ENCODE results near the gene AGXT. TPM values are rescaled to one million over a fixed set of nuclear protein-coding genes. Genes with fewer than 3 reads are reported as not detected.

The AGXT gene
- not detected in 2 replicates for total RNA-seq

GRCh38 chr2:240868286-240869108, at the start of gene AGXT:
TSS of gene AGXT (plus strand) at chr2:240868824. CDS start at chr2:240868866, 42 bp downstream.

GRCh38 chr2:240819858-240820606, 48.6 kb upstream of the AGXT start, which contains the start of gene KIF1A:
TSS of gene KIF1A (minus strand) at chr2:240820219. CDS start at chr2:240797752, 22,467 bp downstream.

GRCh38 chr2:240895656-240896388, 27.2 kb downstream of the AGXT start, which contains the start of gene MAB21L4:
TSS of gene MAB21L4 (minus strand) at chr2:240896156. CDS start at chr2:240895997, 159 bp downstream.

GRCh38 chr2:240906141-240906910, 37.7 kb downstream of the AGXT start, which contains the start of gene CROCC2:
TSS of gene CROCC2 (plus strand) at chr2:240906336. CDS start at chr2:240906514, 178 bp downstream.

Other genes with a start within 250 kb of the AGXT start
- gene GPR35, start 243.3 kb upstream of the AGXT start, total RNA-seq: 0.13 and 0.14 TPM in 2 replicates
- gene AQP12B, start 185.9 kb upstream of the AGXT start, total RNA-seq: not detected in 2 replicates
- gene AQP12A, start 177.0 kb upstream of the AGXT start, total RNA-seq: not detected in 2 replicates
- gene KIF1A, start 48.6 kb upstream of the AGXT start, total RNA-seq: not detected in 2 replicates
- gene MAB21L4, start 27.3 kb downstream of the AGXT start, total RNA-seq: under 0.01 TPM in 1 of 2 replicates, not detected in the other
- gene CROCC2, start 37.5 kb downstream of the AGXT start, total RNA-seq: not detected in 2 replicates
- gene SNED1, start 129.8 kb downstream of the AGXT start, total RNA-seq: 23.1 and 26.3 TPM in 2 replicates
- gene MTERF4, start 233.5 kb downstream of the AGXT start, total RNA-seq: 27.0 and 33.2 TPM in 2 replicates

Measured in thoracic aorta endothelial cell (primary cell).